ENCODE data around the gene POM121C.
"Not testable (repeated sequence)": the region's sequence is repeated elsewhere in the genome, so short reads cannot be mapped to it uniquely, and the experiment has no call there.

DNA sequence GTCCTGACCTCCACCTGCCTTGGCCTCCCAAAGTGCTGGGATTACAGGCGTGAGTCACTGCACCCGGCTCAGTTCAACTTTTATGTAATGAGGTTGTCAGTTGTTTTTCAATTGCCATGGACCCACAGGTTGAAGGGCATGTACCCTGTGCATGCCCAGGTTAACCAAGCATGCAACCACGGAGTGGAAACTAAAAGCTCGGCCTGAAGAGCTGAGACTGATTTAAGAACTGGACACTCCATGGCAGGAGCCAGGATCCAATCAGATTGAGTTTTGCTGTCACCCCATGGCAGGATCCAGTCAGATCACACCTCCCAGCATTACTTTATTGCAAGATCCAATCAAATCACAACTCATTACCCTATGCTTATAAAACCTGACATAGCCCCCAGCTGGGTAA lies 22.9 kb upstream of the POM121C start:
- not testable (repeated sequence) for TF ChIP-seq POLR2AphosphoS5 (IDR thresholded peaks at IDR 0.05)
- TF ChIP-seq, protein P1, sequence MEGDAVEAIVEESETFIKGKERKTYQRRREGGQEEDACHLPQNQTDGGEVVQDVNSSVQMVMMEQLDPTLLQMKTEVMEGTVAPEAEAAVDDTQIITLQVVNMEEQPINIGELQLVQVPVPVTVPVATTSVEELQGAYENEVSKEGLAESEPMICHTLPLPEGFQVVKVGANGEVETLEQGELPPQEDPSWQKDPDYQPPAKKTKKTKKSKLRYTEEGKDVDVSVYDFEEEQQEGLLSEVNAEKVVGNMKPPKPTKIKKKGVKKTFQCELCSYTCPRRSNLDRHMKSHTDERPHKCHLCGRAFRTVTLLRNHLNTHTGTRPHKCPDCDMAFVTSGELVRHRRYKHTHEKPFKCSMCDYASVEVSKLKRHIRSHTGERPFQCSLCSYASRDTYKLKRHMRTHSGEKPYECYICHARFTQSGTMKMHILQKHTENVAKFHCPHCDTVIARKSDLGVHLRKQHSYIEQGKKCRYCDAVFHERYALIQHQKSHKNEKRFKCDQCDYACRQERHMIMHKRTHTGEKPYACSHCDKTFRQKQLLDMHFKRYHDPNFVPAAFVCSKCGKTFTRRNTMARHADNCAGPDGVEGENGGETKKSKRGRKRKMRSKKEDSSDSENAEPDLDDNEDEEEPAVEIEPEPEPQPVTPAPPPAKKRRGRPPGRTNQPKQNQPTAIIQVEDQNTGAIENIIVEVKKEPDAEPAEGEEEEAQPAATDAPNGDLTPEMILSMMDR (IDR thresholded peaks at IDR 0.05): not testable (repeated sequence)
